Activated CD8-positive, alpha-beta memory T cell treated with anti-CD3 and anti-CD28 coated beads for 36 hours (primary cell): ENCODE measurements around the gene CUX1. TPM values are rescaled to one million over a fixed set of nuclear protein-coding genes. Genes with fewer than 3 reads are reported as not detected.
"Not testable (repeated sequence)": the region's sequence is repeated elsewhere in the genome, so short reads cannot be mapped to it uniquely, and the experiment has no call there.

ENCODE experiments used
- CTCF ChIA-PET: fragments of 350-600 bp; sonication (Branson Sonifier 250); formaldehyde crosslinking; loops from one replicate; lab custom pipeline; 2021; ENCODE audit warnings: antibody characterized with exemption; lab: Charles Lee
- POLR2A ChIA-PET: fragments of 350-600 bp; sonication (Branson Sonifier 250); formaldehyde crosslinking; loops from one replicate; lab custom pipeline; 2021; ENCODE audit warnings: antibody characterized with exemption; lab: Charles Lee
- total RNA-seq, 2 experiments: library from RNA; stranded (reverse); gene quantifications; one replicate each; pipeline ENCODE4 v1.2.3, GENCODE V29; 2021

The CUX1 gene
- total RNA-seq, 2 experiments from 2014 or later: 21.1 to 23.2 TPM

GRCh38 chr7:102154425-102154824 lies 337.0 kb downstream of the CUX1 start:
- ChIA-PET POLR2A (interaction anchor here (0.6 kb wide), 1 partner anchor 61 kb away, joined by 6 read pairs; no protein-coding TSS in a partner anchor), CTCF (no interaction called here)

GRCh38 chr7:102155821-102156441 lies 338.5 kb downstream of the CUX1 start:
- ChIA-PET POLR2A (no interaction called here), CTCF (no interaction called here)

DNA sequence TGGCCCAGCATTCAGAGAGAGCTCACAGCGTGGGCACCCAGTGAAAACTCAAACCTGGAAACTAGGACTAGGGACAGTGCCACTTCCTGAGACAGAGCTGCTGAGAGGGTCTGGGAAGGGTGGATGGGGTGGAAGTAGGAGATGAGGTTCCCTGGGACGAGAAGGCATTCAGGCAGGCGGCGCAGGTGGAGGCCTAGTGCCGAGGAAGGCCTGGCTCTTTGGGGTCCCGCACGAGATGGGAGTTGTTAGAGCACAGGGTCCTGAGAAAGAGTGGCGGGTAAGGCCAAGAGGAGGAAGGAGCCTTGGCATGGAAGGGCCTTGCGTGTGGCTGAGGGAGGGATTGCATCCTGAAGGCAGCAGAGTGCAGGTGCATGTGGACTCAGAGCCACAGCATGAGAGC lies 339.4 kb downstream of the CUX1 start:
- POLR2A ChIA-PET: no interaction called here
- CTCF ChIA-PET: no interaction called here

GRCh38 chr7:102165136-102165535 lies 347.7 kb downstream of the CUX1 start:
- ChIA-PET POLR2A (no interaction called here), CTCF (no interaction called here)

DNA sequence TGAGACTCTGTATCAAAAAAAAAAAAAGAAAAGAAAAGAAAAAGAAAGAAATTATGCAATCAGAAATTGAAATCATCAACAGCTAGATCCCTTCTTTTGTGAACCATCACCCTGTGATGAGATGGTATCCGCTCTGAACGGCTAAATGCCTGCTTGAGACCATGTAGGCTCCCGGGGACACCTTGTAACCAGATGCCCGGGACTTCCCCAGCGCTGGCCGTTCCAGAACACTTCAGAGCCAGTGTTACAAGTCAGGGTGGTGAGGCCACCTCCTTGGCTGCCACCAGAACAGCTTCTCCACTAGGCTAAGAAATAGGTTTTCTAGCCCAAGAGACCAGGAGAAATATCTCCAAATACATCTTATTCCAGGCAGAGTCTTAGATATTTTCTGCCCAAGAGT lies 349.8 kb downstream of the CUX1 start:
- POLR2A ChIA-PET: no interaction called here
- CTCF ChIA-PET: no interaction called here

DNA sequence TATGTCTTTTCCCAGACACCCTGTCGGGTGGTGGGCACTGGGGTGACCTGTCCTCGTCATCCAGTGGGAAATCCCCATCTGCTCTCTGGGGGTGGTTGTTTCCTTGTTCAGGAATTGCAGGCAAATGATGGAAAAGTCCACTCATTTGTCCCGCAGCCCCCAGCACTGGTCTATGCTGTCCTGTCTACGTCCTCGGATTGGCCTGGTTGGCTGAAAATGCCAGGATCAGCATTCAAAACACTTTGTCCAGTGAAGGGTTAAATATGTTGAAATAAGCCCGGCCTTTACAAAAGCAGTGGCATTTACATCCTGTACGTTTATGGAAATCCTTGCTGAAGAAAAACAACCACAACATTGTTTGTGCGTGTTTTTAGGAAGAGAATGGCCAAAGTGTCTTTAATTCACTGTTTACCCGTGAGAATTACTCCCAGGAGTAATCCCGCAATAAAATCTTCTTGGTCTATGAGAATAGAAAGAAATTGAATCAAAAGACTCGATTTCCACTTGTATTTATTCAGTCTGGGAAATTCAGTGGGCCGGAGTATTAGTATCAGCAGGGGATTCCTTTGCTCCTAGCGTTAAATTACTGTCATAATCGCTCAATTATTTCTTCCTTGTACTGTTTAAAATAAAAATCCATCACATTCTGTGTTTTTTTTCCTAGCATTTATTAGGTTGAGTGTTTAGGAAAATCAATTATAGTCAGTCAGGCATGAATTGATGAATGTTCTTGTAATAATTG lies 352.4 kb downstream of the CUX1 start:
- POLR2A ChIA-PET: no interaction called here
- CTCF ChIA-PET: no interaction called here

DNA sequence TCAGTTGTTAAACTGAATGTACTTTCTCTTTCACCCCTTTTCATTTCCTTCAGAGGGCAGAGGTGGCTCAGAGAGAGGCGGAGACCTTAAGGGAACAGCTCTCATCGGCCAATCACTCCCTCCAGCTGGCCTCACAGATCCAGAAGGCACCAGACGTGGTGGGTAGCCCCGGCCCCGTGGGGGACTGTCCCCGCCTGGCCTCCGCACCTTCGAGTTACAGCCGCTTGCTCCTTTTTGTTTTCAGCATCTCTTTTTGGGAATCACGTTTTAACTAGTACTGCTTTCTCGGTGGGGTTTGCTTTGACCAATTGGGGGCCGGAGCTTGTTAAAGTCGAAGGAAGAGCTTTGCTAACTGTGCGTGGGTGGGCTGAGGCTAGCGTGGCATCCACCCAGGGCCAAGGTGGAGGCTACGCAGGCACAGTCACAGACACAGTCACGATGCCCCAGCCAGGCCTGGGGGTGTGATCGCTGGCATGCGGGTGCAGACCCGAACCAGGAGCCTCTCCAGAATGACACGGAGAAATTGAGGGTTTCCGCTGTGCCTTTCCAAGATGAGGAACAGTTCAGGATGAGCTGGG lies 353.1 kb downstream of the CUX1 start:
- CTCF ChIA-PET: no interaction called here
- POLR2A ChIA-PET: no interaction called here

DNA sequence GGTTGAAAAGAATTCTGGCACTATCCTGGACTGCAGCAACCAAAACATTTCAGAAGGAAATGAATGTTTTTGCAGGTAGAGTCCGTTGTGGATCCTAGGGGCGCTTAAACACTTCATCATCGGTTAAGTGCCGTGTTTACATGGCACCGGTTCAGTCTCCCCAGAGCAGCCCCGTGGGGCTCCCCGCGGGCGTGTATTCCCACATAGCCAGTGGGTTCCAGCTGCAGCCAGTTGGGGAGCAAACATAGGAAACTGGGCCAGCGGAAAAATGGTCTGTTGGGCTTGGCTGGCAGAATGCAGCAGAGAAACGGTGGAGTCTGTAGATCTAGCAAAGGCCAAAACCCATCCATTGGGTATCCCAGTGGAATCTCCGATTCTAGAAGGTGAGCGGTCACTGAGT lies 356.2 kb downstream of the CUX1 start:
- CTCF ChIA-PET: interaction anchor here (0.9 kb wide), 1 partner anchor 492 kb away, joined by 3 read pairs; no protein-coding TSS in a partner anchor
- POLR2A ChIA-PET: no interaction called here

DNA sequence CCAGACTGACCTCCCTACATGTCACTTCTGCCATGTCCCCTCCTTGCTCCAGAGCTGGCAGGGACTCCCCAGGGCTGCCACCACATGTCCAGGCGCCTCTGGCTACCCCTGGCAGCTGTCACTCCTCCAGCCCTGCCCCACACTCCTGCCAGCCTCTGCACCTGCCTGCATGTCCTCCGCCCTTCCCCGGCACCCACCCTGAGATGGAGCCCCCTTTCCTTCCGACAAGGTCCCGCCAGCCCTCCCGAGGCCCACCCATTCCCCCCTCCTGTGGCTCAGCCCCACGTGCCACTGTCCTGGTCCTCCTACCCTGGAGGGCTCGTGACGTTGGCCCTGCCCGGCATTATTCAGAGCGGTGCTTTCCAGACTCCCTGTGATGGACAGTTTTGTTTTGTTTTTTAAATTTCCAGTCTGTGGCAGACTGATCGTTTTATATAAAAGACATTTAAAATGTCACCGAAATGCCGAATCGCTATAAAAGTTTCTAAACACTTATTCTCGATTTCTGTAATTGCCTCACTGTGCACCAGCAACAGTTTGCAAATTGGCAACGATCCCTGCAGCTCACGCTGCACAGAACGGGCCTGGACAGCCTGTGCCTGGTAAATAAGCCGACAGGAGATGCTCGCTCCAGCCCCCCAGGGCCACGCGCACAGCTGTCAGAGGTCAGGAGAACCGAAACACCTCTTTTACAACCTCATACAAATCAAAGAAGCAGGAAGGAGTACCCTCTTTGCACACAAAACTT lies 358.2 kb downstream of the CUX1 start:
- CTCF ChIA-PET: no interaction called here
- POLR2A ChIA-PET: interaction anchor here (0.5 kb wide), 1 partner anchor 411 kb away, joined by 3 read pairs; no protein-coding TSS in a partner anchor

- ChIA-PET POLR2A (no interaction called here), CTCF (no interaction called here)
Observed at GRCh38 chr7:102178410-102178809, 361.0 kb downstream of the CUX1 start.

GRCh38 chr7:102180727-102181126 lies 363.3 kb downstream of the CUX1 start:
- CTCF ChIA-PET: no interaction called here
- POLR2A ChIA-PET: no interaction called here

GRCh38 chr7:102181517-102181916 lies 364.1 kb downstream of the CUX1 start:
- ChIA-PET POLR2A (no interaction called here), CTCF (no interaction called here)

GRCh38 chr7:102182016-102182415 lies 364.6 kb downstream of the CUX1 start:
- ChIA-PET CTCF (no interaction called here), POLR2A (no interaction called here)

DNA sequence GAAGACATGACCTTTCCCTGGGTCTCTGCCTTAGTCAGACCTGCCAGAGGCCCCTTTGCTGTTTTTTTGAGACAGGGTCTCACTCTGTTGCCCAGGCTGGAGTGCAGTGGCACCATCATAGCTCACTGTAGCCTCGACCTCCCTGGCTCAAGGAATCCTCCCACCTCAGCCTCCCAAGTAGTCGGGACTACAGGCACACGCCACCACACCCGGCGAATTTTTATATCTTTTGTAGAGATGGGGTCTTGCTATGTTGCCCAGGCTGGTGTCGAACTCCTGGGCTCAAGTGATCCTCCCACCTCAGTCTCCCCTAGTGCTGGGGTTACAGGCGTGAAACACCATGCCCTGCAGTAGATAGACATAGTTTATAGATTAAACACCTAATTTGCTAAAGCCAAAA lies 366.4 kb downstream of the CUX1 start:
- CTCF ChIA-PET: interaction anchor here (1.1 kb wide), 1 partner anchor 52 kb away, joined by 4 read pairs; no protein-coding TSS in a partner anchor
- POLR2A ChIA-PET: not testable (repeated sequence)

DNA sequence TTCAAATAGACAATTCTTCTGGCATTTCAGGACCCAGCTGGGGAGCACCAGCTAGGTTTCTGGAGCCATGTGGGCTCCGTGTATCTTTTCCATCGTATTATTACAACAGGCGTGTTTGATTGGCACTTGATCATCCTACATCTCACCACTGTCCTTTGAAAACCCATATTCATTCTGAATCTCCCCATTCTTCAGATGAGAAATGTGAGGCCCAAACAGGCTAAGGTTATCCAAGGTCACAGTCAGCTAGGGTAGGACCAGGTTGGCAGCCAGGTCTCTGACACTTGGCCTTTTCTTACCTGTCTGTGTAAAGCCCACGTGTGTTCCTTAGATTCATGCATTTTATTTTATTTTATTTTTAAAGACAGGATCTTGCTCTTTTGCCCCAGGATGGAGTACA lies 366.9 kb downstream of the CUX1 start:
- ChIA-PET POLR2A (no interaction called here), CTCF (interaction anchor here (1.1 kb wide), 1 partner anchor 52 kb away, joined by 4 read pairs; no protein-coding TSS in a partner anchor)

GRCh38 chr7:102185796-102186195 lies 368.4 kb downstream of the CUX1 start:
- ChIA-PET POLR2A (no interaction called here), CTCF (no interaction called here)

GRCh38 chr7:102186306-102186705 lies 368.9 kb downstream of the CUX1 start:
- CTCF ChIA-PET: no interaction called here
- POLR2A ChIA-PET: no interaction called here

DNA sequence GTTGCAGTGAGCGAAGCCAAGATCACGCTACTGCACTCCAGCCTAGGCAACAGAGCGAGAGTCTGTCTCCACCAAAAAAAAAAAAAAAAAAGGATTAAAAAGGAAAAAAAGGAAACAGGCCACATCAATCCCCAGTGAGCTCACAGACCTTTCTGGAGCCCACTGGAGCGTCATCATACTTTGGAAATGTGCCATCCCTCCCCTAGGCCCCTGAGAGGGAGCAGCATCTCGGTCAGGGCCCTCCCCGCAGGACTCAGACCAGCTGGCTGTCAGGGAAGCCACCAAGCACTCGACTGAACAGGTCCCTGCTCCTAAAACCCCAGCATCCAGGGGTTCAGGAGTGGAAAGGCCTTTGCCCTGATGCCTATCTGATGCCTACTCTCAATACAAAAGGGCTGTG lies 371.3 kb downstream of the CUX1 start:
- POLR2A ChIA-PET: interaction anchor here (0.6 kb wide), 1 partner anchor 502 kb away, joined by 3 read pairs; no protein-coding TSS in a partner anchor

GRCh38 chr7:102189756-102190155 lies 372.3 kb downstream of the CUX1 start:
- CTCF ChIA-PET: no interaction called here
- POLR2A ChIA-PET: no interaction called here

More for the DNA sequence above, 371.3 kb downstream of the CUX1 start:
- CTCF ChIA-PET: no interaction called here
